Tongue (tissue), 2 donors: Measurements from ENCODE around the gene GPC6. TPM values are rescaled to one million over a fixed set of nuclear protein-coding genes. Genes with fewer than 3 reads are reported as not detected.
"Not testable (repeated sequence)": the region's sequence is repeated elsewhere in the genome, so short reads cannot be mapped to it uniquely, and the experiment has no call there.

Experiments used
- DNase-seq: peaks from one replicate; pipeline ENCODE4 v3.0.0-alpha.2; 2015
- total RNA-seq: library from RNA; depleted of rRNA; stranded (reverse); fragments of >200 nt; gene quantifications from one replicate; pipeline ENCODE4 v1.2.3, GENCODE V29; 2014

The GPC6 gene
- total RNA-seq, 1 donor from 2014 or later = 27.0 TPM

DNA sequence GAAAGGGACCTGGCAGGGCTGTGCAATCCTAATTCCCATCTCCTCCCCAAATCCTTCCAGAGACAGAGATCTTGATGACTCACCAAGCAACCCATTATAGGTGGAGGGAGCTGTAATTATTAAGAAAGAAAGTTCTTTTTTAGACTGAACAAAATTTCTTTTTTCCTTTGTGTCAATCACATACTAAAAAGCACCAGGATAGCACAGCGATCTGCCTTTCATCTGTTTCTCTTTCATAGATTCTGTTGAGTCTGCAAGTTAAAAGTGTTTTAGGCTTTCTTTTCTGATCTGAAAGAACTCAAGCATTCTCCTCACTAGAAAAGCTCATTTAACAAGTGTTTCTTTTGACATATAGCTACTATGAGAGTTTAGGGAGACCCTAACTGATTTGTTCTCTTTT, 1030.1 kb downstream of the GPC6 start:
- DNase-seq = no peak

DNA sequence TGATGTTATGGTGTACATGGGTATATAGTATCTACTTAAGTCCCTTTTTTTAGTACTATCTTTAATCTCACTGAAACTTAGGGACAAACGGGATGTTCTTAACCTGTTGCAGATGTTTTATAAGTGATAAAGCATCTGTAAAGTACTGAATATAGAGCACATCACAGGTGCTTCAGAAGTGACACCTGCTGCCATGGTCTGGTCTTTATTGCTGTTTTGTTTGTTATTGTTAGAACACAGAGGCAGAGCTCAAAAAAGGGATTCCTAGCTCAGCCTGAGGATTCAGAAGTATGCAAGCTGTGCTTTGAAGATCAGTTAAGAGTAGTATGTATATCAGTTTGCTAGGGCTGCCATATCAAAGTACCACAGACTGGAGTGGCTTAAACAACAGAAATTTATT, 1033.4 kb downstream of the GPC6 start:
- no peak for DNase-seq

DNA sequence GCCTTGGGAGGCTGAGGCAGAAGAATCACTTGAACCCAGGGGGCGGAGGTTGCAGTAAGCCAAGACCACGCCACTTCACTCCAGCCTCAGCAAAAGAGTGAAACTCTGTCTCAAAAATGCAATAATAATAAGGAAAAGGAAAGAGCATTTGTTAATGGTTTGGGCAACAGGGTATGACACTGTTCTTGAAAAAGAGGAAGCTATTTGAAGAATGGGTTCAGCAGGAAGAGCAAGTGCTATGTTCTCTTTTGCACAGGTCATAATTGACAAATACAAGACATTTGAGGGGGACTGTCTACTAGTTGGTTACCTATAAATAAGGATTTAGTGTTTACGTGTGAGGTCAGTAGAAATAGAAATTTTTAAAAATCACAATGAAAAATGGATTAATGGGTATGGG, 1034.6 kb downstream of the GPC6 start:
- no peak for DNase-seq

DNA sequence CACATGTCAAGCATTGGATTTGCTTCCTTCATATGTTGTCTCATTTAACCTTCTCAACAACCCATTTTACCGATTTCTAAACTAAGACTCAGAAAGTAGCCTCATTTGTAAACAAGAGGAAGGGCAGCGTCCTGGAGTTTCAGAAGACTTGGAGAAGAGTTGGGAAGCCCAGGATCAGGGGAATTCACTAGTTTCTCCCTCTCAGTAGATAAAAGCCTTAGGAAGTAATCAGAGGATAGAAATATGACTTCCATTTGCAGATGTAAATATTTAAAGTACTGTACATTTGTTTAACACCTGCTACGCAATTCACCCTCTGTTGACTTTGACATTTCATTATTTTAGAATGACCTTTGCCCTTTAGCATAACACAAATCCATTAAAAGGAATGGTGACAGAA, 1036.4 kb downstream of the GPC6 start:
- DNase-seq = no peak

DNA sequence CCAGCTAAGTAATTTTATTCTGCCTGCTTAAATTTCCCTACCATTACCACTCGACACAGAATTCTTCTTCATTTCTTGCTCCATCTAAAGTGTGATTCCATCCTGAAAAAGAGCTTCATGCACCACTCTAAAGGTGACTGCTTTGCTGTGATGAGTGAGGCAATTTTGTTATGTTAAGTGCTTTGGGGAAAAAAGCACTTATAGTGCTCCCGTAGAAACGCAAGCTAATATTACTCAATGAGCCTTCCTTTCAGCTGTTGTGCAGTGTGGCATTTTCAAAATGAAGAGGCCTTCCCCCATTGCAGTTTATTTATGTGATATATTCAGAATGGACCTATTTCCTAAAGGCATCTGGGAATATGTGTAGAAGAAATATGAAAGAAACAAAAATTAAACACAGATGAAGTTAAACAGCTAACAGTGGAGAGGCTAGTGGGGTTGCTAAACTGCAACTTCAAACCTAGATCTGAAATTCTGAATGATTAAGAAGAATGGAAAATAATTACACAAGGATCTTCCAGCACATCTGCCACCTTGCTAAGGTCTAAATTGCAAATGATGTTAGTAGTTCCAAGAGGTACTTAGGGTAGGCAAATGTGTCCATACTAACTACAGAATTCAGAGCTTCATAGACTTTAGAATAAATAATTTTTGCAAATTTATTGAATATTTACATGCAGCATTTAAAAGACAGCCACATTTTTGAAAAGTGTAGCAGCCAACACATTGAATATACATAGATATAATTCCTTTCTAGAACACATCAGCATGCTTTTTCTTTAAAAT, 1041.2 kb downstream of the GPC6 start:
- DNase-seq = no peak

DNA sequence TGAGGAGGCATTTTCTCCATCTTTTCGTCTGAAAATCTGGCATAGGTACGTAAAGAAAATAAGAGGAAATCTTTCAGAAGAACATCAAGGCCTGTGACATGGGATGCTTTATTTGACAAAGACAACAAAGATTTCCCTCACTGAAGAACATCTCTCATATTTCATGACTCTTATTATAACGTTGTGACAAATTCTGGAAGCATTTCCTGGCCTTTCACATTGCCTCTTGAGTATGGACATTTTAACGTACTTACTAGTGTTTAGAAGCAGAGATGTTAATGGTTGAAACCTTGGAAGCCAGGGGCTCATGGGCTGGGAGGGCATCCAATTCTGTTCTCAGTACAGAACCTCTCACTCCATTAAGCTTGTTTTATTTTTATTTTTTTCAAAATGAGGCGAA, 1042.1 kb downstream of the GPC6 start:
- no peak for DNase-seq

DNA sequence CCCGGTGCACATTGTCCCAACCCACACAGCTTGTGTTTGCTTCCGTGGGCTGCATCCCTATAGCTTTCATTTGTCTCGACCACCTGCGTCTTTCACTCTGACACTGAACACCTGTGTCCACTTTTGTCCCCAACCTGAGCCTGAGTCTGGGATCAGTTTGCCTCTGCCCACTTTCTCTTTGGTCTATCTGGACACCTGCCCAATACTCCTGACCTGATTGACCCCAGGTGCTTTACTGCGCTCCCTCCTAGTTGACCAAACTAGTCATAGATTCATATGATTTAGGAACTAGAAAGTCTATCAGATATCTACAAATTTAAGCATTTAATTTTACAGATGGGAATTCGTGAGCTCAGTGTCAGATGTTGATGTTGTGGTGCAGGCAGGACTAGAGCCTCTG, 1043.0 kb downstream of the GPC6 start:
- DNase-seq = no peak

DNA sequence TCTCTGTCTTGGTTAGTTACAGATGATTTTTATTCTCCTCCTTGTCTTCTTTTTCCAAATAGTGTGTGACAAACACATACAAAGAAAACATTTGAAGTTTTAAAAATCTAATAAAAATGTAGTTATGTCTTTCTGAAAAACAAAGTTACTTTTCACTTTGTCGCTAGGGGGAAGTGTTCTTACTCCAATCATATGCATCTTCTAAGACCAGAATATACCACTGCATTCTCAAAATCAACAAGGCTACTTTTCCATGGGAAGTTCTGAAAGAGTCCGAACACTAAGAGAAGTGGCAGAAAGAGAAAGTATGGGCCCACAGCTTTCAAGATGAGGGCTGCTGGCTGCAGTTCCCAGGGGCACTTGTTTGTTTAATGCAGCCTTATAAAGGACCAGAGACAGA, 1043.9 kb downstream of the GPC6 start:
- no peak for DNase-seq

DNA sequence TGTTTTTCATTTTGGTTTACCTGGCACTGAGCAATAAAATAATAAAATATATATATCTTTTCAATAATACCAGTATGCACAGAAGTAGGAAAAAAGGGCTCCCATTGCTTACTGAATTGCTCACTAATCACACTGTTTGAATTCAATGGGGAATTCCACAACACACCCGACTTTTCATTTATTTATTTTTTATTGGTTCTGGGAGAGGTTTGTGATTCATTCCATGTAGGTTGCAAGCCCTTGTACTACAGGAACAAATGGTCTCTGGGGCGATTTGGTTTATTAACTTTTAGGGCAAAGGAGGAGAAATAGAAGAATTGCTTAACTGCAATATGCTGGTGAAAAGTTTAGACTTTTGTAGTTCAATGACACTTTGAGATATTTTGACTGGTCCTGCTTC, 1045.4 kb downstream of the GPC6 start:
- DNase-seq = no peak

DNA sequence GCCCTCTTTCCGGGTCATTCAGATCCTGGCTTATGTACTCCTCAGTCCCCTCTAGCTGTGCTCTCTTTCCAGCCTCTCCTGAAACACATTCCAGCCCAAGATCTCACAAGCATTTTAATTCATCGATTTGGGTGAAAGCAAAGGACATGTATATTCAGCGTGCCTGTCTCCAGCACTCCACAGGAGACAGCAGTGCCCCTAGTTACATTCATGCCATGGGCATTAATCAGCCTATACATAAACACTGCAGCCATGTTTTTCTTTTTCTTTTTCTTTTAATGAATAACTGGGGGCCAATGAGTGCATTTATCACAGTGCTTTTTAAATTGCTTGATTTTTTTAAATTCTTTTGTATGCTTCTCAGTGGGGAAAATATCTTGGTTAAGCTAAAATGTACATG, 1053.7 kb downstream of the GPC6 start:
- DNase-seq = no peak

DNA sequence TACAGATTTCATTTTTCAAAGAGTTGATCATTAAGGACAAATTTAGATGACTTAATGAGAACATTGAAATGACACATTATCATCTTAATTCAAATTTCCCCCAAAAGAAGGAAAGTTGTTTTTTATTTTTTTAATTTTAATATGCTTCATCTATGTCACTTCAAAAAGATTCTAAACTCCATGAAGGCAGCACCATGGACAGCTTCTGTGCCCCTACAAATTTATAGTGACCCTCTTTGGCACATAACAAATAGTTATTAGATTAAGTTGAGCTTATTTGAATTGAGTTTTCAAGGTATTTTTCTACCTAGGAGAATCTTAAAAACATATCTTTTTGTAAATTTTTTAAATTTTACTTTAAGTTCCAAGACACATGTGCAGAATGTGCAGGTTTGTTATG, 1054.2 kb downstream of the GPC6 start:
- DNase-seq = no peak

DNA sequence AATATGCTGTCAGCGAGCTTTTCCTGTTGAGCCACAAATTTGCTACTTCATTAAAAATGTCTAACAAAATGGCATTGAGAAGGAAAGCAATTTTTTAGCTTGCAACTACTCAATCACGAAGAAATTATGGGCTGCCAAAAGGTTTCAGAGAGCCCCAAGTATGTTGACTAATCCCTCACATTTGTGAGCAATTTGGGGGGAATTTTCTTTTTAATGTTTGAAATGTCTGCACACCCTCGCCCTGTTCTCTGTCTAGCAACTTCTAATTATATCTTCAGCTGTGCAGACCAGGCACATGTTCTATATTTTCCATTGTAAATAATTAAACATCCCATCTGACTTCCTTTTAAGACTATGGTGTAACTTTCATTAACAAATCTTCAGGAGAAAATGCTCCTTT, 1060.0 kb downstream of the GPC6 start:
- DNase-seq = peak; percentile 17

DNA sequence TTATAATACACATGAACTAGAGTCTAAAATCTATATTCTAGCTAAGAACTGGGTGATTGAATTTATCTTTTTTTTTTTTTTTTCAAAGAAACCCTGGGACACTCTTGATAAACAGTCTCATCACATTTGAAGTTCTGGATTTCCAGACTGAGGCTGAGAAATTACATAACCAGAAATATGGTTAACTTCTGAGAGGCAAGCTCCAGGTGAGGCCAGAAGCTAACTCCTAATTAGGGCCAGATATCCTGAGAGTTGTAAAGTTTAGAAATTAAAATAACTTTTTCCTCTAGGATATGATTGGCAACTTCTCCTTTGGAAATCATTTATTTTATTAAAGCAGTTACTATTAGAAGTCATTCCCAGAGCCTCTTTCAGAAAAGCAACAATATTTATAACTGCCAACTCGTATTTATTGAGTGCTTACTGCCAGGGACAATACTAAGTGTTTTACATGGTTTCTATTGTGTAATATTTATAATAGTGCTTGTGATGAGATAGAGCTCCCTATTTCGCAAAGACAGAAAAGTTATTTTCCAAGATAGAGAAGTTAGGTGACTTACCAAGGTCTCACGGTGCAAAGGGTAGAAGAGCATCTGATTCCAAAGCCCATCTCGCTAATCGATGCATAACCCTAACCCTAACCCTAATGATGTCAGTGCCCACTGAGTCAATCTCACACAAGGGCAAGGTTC, 1065.2 kb downstream of the GPC6 start:
- DNase-seq = no peak

DNA sequence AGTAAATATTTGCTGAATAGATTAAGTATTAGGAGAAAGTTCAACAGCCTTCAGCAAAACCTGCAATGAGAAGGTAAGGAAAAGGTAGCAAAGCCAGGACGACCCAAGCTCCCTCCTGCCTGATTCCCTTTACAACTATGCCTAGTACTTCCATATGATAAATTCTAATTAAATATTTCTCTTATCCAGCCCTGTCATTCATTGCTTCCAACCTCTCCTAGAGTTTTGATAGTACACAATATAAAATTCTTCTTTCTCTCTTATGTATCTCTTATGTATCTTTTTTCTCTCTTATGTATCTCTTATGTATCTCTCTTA, 1065.7 kb downstream of the GPC6 start:
- no peak for DNase-seq

DNA sequence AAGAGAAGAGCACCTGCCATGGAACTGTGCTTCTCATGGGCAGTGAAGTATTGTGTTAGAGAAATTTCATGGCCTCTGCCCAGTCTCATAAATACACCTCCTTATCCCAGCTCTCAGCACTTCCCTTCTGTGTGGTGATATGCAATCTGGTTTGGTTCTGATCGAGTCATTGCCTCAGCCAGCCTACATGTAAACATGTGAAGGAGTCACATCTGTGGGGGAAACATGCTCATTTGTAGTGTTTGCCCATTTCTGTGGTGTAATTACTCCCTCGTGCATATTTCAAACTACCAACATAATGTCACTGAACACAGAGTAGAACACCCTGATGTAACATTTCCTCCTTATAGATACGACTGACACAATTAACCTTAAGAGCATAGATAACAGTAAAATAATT, 1069.9 kb downstream of the GPC6 start:
- DNase-seq = no peak

DNA sequence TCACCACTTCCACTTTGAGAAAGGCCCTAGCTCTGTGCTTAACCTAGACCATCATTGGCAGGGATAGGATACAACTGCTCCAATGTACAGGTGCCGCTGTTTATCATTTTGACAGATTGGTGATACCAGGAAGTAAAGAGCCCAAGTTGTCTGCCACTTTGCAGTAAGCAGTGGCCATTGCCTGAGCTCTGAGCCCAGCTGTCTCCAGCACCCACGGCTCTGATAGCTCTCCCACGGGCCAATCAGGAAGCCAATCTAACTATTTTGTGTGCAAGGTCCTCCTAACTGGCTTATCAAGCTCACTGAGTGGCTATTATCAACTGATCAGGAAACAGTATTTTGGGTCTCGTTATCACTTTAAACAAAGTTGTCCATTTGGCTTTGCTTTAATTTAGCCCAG, 1071.7 kb downstream of the GPC6 start:
- DNase-seq = no peak

DNA sequence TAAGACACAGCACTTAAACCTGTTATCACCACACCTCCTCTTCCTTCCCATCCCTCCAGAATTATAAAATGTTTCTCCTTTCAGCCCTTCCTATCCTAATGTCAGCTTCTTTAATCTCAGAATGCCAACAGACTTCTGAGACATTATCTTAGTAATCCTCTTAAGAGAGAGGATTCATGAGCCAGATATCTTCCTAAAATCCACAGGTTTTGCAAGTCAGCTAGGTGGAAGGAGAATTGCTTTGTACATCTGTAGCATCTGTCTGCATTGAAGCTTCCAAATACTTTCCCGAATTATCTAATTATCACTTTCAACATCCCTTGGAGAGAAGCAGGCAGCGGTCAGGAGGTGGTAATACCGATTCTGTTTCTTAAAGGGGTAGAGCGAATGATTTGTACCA, 1073.8 kb downstream of the GPC6 start:
- no peak for DNase-seq

DNA sequence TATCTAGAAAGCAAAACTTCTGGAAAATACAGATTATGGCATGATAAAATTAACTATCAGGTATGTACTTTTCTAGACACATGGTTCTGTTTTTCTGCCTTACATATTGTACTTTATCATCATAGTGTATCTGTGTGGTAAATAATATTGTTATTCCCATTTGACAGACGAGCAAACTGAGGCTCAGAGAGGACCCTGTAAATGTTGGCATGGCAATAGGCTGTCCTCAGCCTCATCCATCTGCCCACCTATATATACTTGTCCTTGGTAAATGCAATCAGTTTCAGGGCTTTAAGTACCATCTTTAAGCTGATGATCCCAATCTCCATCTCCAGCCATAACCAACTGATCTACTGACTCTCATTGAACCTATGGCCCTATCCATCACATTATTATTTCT, 1074.9 kb downstream of the GPC6 start:
- no peak for DNase-seq

DNA sequence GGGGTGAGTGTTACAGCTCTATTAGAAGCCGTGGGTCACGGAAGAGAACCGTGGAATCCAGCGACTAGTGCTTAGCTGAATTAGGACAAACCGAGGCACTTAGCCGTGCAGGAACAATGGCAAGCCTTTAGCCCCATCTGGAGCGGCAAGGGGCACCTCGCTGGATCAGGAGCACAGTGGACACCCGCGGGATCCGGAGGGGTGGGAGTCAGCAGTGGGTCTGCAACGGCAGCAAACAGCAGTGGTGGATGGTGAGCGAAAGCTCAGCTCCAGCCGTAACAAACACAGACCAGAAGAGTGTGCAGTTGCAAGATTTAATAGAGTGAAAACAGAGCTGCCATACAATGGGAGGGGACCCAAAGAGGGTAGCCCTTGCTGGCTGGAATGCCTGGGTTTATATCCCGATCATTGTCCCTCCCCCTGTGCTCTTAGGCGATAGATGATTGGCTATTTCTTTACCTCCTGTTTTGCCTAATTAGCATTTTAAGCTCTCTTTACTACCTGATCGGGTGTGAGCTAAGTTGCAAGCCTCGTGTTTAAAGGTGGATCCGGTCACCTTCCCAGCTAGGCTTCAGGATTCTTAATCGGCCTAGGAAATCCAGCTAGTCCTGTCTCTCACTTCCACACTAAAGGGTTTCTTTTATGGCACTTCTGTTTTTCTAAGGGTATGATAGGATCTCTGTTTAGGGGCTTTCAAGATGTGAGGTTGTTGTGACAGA, 1076.4 kb downstream of the GPC6 start:
- not testable (repeated sequence) for DNase-seq

DNA sequence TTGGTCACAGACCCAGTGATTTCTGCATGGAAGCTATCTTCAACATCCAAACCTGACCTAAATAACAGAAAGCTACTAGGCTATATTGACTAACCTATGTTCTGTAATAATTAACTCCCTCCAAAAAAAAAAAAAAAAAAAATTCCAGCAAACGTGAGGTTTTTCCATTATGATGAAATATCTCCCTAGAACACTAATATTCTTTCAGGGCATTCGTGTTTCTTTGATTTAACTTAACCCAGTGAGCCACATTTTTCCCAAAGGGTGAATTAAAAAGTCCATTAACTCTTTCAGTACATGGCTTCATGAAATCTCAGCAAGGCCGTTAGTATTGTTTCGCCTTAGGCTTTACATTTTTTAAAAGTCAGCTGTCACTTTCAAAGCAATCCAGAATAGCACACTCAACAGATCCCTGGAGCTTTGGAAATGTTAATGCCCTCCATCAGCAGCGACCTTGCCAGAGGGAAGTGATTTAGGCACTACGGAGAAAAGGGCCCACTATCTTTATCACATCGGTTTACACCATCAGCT, 1077.1 kb downstream of the GPC6 start:
- DNase-seq = no peak

DNA sequence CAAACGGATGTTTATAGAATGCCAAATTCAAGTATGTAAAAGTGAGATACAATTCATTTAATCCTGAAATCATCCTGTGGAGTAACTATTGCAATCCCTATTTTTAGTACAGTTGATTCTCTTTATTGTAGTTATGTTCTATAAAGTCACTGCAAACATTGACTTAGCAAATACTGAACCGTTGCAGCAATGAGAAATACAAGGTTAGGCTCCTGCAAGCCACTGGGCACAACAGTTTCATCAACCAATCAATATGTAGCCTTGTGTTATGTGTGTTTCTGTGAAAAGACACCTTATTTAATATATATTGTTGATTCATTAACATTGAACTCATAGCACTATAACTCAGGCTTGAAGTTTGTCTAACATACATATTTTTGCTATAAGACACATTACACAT, 1078.4 kb downstream of the GPC6 start:
- no peak for DNase-seq

DNA sequence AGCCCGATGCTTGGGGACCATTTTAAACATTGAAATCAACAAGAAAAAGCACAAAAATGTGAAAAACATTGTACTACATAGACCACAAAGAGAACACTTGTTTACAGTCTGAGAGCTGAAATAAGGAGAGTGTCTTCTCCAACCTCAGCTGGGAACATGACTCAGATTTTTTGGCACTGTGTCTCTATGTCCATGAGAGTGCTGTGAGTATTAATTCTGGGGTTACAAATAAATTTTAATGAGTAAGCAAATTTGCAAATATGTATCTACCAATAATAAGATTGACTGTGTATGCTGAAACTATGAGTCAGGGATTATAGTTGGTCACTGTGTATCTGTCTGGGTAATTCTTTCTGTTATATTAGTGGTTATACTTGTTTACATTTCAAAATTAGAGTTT, 1078.9 kb downstream of the GPC6 start:
- no peak for DNase-seq

DNA sequence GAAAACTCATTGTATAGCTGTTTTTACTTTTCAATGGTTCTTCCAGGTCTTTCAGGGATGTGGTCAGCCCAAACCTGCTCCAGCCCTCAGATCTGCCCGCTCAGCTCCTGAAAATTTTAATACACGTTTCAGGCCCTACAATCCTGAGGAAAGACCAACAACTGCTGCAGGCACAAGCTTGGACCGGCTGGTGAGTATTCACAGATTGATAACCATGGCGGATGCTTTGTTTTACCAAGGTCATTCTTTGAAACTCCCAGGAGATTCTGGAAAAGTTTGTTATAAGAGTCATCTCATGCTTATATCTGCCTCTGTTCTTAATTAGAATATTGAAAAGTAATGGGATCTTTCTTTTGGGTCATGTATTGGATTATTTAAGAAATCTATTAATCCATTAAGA, 1079.3 kb downstream of the GPC6 start:
- no peak for DNase-seq
